Vagina (tissue), 2 donors: Measurements from ENCODE around the gene BCL2L13.

Source experiments
- POLR2A ChIP-seq, 2 donors: fragments of 450-650 bp; IDR thresholded peaks; one replicate each; pipeline ENCODE4 v1.6.1; 2017; ENCODE audit warnings: antibody characterized with exemption in 2 of 2, mild to moderate bottlenecking in 2 of 2, moderate library complexity in 2 of 2
- TF ChIP-seq, protein P1 (sequence below), 3 experiments: fragments of 450-650 bp in 2 of 3; fragments of 200-600 bp in 1 of 3; sonication (generic) in 1 of 3; IDR thresholded peaks; one replicate each; pipeline ENCODE4 v1.5.1; 2017 to 2019; ENCODE audit warnings: antibody characterized with exemption in 3 of 3, mild to moderate bottlenecking in 2 of 3, moderate library complexity in 2 of 3

DNA sequence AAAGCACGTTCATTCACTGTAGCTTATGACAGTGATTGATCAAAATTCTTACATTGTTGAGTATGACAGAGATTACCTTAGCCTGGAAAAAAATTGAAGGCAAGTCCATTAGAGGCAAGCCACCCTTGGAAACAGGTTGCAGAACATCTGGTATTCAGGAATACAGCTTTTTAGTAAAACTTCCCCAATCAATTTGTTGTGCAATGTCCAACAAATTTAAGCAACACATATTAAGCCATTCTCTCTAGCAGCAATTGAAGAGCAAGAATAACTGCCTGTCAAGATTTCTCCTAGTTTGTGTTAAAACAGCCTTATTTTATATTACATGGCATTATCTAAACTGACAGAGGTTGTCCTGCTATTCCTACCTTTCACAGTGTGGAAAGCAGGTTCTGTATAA lies 37.0 kb downstream of the BCL2L13 start:
- TF ChIP-seq, protein P1, sequence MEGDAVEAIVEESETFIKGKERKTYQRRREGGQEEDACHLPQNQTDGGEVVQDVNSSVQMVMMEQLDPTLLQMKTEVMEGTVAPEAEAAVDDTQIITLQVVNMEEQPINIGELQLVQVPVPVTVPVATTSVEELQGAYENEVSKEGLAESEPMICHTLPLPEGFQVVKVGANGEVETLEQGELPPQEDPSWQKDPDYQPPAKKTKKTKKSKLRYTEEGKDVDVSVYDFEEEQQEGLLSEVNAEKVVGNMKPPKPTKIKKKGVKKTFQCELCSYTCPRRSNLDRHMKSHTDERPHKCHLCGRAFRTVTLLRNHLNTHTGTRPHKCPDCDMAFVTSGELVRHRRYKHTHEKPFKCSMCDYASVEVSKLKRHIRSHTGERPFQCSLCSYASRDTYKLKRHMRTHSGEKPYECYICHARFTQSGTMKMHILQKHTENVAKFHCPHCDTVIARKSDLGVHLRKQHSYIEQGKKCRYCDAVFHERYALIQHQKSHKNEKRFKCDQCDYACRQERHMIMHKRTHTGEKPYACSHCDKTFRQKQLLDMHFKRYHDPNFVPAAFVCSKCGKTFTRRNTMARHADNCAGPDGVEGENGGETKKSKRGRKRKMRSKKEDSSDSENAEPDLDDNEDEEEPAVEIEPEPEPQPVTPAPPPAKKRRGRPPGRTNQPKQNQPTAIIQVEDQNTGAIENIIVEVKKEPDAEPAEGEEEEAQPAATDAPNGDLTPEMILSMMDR (IDR thresholded peaks at IDR 0.05): no peak
- no peak for TF ChIP-seq POLR2A (IDR thresholded peaks at IDR 0.05)
